GM21576 (cell line): ENCODE data around the gene CCDC86.

ENCODE experiments used
- ATAC-seq: cut with Tn5 transposase; IDR thresholded peaks from one replicate; pipeline ENCODE4 v1.9.1; 2021; ENCODE audit warnings: mild to moderate bottlenecking, moderate library complexity; ENCODE audit not compliant: unreplicated experiment

Gene CCDC86

DNA sequence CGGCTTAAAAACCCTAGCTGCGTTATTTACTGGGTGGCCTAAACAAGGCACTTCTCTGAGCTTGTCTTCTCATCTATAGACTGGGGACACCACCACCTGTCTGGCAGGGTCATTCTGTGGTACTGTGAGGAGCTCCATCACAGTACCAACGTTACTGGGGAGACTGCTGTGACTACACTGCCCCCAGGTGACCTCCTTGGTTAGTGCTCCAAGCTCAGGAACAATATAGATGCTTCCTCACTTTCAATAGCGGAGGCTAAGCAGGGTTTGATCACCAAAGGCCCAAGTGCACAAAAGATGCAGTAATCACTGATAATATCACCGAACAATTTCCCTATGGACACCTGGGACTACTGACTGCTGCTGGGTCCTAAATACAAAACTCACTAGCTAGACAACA, 45.6 kb downstream of the CCDC86 start:
- ATAC-seq = no peak

DNA sequence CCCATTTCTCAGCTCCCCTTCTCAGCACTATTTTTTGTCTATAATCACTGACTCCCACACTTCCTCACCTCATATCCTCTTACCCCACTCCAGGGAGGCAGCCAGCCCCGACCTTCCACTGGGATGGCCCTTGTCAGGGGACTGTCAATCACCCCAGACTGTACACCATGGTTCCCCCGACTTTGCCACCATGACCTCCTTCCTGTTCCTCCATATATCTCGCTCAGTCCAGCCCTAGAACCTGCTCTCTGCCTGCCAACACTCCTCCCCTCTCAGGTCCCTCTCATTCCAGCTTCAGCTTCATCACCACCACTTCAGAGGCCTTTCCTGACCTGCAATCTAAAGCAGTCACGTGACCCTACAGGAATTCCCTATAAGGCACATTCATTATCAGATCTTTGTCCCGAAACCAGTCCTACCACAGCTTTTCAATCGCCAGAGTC, 48.0 kb downstream of the CCDC86 start:
- no peak for ATAC-seq

GRCh38 chr11:60890696-60891095, 48.8 kb downstream of the CCDC86 start:
- ATAC-seq = no peak

- ATAC-seq = no peak
These were observed 49.3 kb downstream of the CCDC86 start for GRCh38 chr11:60891103-60891741.

GRCh38 chr11:60895687-60896086, 53.8 kb downstream of the CCDC86 start:
- no peak for ATAC-seq

DNA sequence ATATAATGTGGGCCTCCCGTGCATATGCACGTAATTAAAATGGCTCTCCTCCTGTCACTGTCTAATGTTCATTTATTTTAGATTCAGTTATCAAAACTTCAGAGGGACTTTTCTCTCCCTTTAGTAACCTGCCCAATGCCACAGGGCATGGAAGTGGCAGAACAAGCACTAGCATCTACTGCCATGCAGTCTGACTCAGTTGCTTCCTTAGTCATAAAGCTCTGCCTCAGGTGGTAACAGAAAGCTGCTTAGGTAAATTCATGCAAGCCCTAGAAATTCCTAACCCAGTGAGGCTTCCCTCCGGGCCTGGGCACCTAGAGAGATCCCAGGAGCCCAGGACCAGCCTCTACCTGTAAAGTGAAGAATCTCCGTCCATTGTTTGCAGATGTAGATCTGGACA, 55.6 kb downstream of the CCDC86 start:
- ATAC-seq = no peak

- no peak for ATAC-seq
These were observed 57.4 kb downstream of the CCDC86 start for GRCh38 chr11:60899046-60899936.

DNA sequence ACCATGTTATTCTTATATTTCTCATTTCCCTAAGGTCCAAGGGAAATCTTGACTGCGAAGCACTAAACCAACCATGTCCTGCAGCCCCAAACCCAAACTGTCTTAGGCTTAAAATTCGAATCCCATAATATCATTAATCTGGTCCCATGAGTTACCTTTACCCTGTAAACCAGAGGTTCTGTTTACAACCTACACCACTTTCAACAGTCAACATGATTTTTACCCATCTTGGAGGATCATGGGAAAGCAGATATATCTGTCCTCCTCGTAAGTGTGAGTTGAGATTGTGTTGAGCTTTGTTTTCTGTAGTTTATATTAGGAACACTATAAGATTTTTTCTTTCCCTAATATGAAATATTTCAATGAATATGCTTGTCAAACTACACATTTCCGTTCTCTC, 58.1 kb downstream of the CCDC86 start:
- no peak for ATAC-seq
